K562 (cell line): ENCODE results near the gene PDZRN3. TPM values are rescaled to one million over a fixed set of nuclear protein-coding genes. Genes with fewer than 3 reads are reported as not detected.

Source experiments
- ATAC-seq: fragments of 200-7000 bp; cut with Tn5 transposase; 3 replicates; pipeline ENCODE4 v1.9.1; 2020; ENCODE audit warnings: moderate library complexity
- BruUV-seq: library from RNA; stranded (reverse); fragments of 400-500 nt; replicated peaks from 2 replicates; lab custom pipeline; 2021; lab: Mats Ljungman, UMichigan
- CTCF ChIA-PET: fragments of 300-600 bp; formaldehyde crosslinking; extraction: SDS; loops from one replicate; lab custom pipeline; 2021; ENCODE audit warnings: low intra/inter-chr PET ratio; lab: Yijun Ruan, JAX
- POLR2A ChIA-PET: fragments of 300-600, 350-650 bp; sonication (Branson Sonifier 250); formaldehyde crosslinking; extraction: SDS; loops from one replicate; lab custom pipeline; 2021; ENCODE audit warnings: antibody characterized with exemption, inconsistent platforms; lab: Yijun Ruan, JAX
- DNase-seq, 4 experiments: peaks; one replicate each; pipeline versions ENCODE4 v3.0.0 to v3.0.0-alpha.2; 2011 to 2018; ENCODE audit warnings: low spot score in 3 of 4, mixed read lengths in 3 of 4; ENCODE audit errors: extremely low read depth in 1 of 4
- FAIRE-seq: peaks from 2 replicates; lab custom pipeline; 2011; peaks lifted over from hg19 to GRCh38; lab: Jason Lieb, UNC
- H2AFZ ChIP-seq: 2 replicates; pipeline ENCODE4 v1.6.0; 2011; ENCODE audit warnings: low read depth, low read length, control low read depth, inconsistent platforms
- H3K27ac ChIP-seq: fragments of 200-600 bp; 3 replicates; pipeline ENCODE4 v1.8.0; 2011; ENCODE audit warnings: low read depth, mild to moderate bottlenecking, control low read depth, inconsistent platforms, low read length, moderate library complexity, mixed read lengths; ENCODE audit errors: extremely low read depth
- H3K27me3 ChIP-seq, 2 experiments: fragments of 300-600 bp in 1 of 2; 2 replicates in 1 of 2; 3 replicates in 1 of 2; pipeline versions ENCODE4 v1.6.0 to v1.8.0; 2011; ENCODE audit warnings: inconsistent platforms in 2 of 2, low read length in 2 of 2, mild to moderate bottlenecking in 1 of 2, mixed read lengths in 1 of 2, moderate library complexity in 1 of 2; ENCODE audit not compliant: control insufficient read depth in 2 of 2, insufficient read depth in 2 of 2
- H3K36me3 ChIP-seq: fragments of 300-600 bp; 3 replicates; pipeline ENCODE4 v1.8.0; 2011; ENCODE audit warnings: mild to moderate bottlenecking, low read length, inconsistent platforms; ENCODE audit not compliant: control insufficient read depth, insufficient read depth
- H3K4me1 ChIP-seq, 2 experiments: fragments of 200-600 bp in 1 of 2; replicated peaks in 1 of 2; 2 replicates in 1 of 2; 3 replicates in 1 of 2; pipeline versions ENCODE4 v1.5.1 to v1.8.0; 2011; ENCODE audit warnings: inconsistent platforms in 2 of 2, low read length in 2 of 2, mild to moderate bottlenecking in 1 of 2, mixed read lengths in 1 of 2, moderate library complexity in 1 of 2; ENCODE audit not compliant: control insufficient read depth in 2 of 2, insufficient read depth in 2 of 2
- H3K4me2 ChIP-seq: 2 replicates; pipeline ENCODE4 v1.6.1; 2011; ENCODE audit warnings: low read length, control low read depth, inconsistent platforms, mixed read lengths; ENCODE audit not compliant: insufficient read depth
- H3K4me3 ChIP-seq: fragments of 200-600 bp; sonication (generic), shearing (Covaris generic); 2 replicates; pipeline ENCODE4 v1.5.1; 2016; ENCODE audit warnings: control low read depth, inconsistent platforms
- H3K79me2 ChIP-seq: fragments of 200-600 bp; 3 replicates; pipeline ENCODE4 v1.8.0; 2011; ENCODE audit warnings: low read length, inconsistent platforms; ENCODE audit not compliant: control insufficient read depth, insufficient read depth
- H3K9ac ChIP-seq, 2 experiments: 2 replicates each; pipeline versions ENCODE4 v1.6.0 to v1.6.1; 2011; ENCODE audit warnings: low read depth in 2 of 2, low read length in 2 of 2, control low read depth in 1 of 2, inconsistent platforms in 1 of 2, mild to moderate bottlenecking in 1 of 2, mixed read lengths in 1 of 2; ENCODE audit not compliant: insufficient read depth in 1 of 2
- H3K9me1 ChIP-seq: one replicate; pipeline ENCODE4 v1.6.0; 2011; ENCODE audit warnings: inconsistent platforms, mild to moderate bottlenecking, low read length, moderate library complexity; ENCODE audit not compliant: control insufficient read depth, insufficient read depth
- H3K9me3 ChIP-seq: replicated peaks from 2 replicates; pipeline ENCODE4 v1.5.1; 2011; ENCODE audit warnings: low read depth, low read length, inconsistent platforms; ENCODE audit not compliant: control insufficient read depth, insufficient read depth
- H4K20me1 ChIP-seq: replicated peaks from 2 replicates; pipeline ENCODE4 v1.6.1; 2011; ENCODE audit warnings: low read length, inconsistent platforms, mixed read lengths; ENCODE audit not compliant: control insufficient read depth, insufficient read depth
- GATAD2B ChIP-seq: fragments of 450-650 bp; IDR thresholded peaks from 2 replicates; pipeline ENCODE4 v1.6.1; 2017; ENCODE audit warnings: mild to moderate bottlenecking, borderline replicate concordance
- KLF10 ChIP-seq: fragments of 250-450 bp; sonication (Bioruptor Pico); IDR thresholded peaks from 2 replicates; pipeline ENCODE4 v1.6.1; 2021; ENCODE audit warnings: matching md5 sums
- MTA1 ChIP-seq: fragments of 450-650 bp; IDR thresholded peaks from 2 replicates; pipeline ENCODE4 v1.6.1; 2017; ENCODE audit warnings: borderline replicate concordance
- POLR2H ChIP-seq: IDR thresholded peaks from 2 replicates; pipeline ENCODE4 v1.6.1; 2016; ENCODE audit warnings: missing genetic modification characterization, low read depth, mild to moderate bottlenecking, control low read depth, missing compliant biosample characterization, moderate library complexity
- UBTF ChIP-seq, 2 experiments: IDR thresholded peaks; 2 replicates each; pipeline ENCODE4 v1.6.1; 2012; ENCODE audit warnings: improper control_type of control experiment in 2 of 2, low read depth in 2 of 2, low read length in 2 of 2, borderline replicate concordance in 1 of 2
- ZFP1 ChIP-seq: fragments of 450-650 bp; formaldehyde crosslinking; IDR thresholded peaks from 2 replicates; pipeline ENCODE4 v1.4.0; 2020; ENCODE audit warnings: mild to moderate bottlenecking, mixed read lengths
- ZNF280A ChIP-seq: fragments of 450-650 bp; IDR thresholded peaks from 2 replicates; pipeline ENCODE4 v1.6.1; 2018; ENCODE audit warnings: mild to moderate bottlenecking, low read depth; ENCODE audit not compliant: partially characterized antibody
- ZNF444 ChIP-seq: fragments of 250-450 bp; sonication (Bioruptor Pico); IDR thresholded peaks from 2 replicates; pipeline ENCODE4 v1.4.0; 2020; ENCODE audit warnings: mild to moderate bottlenecking, moderate library complexity
- ZNF699 ChIP-seq: fragments of 250-450 bp; sonication (Bioruptor Pico); IDR thresholded peaks from 2 replicates; pipeline ENCODE4 v1.8.0; 2021; ENCODE audit warnings: mild to moderate bottlenecking, moderate library complexity; ENCODE audit not compliant: insufficient replicate concordance
- ZNF75A ChIP-seq: fragments of 450-650 bp; formaldehyde crosslinking; IDR thresholded peaks from 2 replicates; pipeline ENCODE4 v1.4.0; 2020; ENCODE audit warnings: mild to moderate bottlenecking
- ZNF785 ChIP-seq: fragments of 250-450 bp; sonication (Bioruptor Pico); IDR thresholded peaks from 2 replicates; pipeline ENCODE4 v1.4.0; 2020; ENCODE audit warnings: mild to moderate bottlenecking
- WGBS: fragments of 100-300 bp; shearing (Covaris generic); methylation state at CpG from one replicate; pipeline ENCODE4 v1.1.6; 2016; ENCODE audit warnings: low coverage, mixed read lengths; ENCODE audit not compliant: insufficient coverage; ENCODE audit errors: missing lambda C conversion rate; 5-methylcytosine and 5-hydroxymethylcytosine counted together
- in situ Hi-C: fragments of 300-500 bp; cut with MboI; formaldehyde crosslinking; loops from 4 replicates; pipeline ENCODE4 v1.15.0; 2018; ENCODE audit warnings: inconsistent platforms, mixed read lengths
- intact Hi-C: fragments of 100-400 bp; cut with micrococcal nuclease; formaldehyde crosslinking; loops from 2 replicates; pipeline ENCODE4 v1.14.2; 2022
- polyA plus RNA-seq, 8 experiments: library from polyadenylated mRNA; depleted of rRNA in 4 of 8; stranded (reverse) in 5 of 8; unstranded in 3 of 8; fragments of >200 nt; fragmentation: Nextera tagmentation in 2 of 8; fragmentation: Illumina TruSeq in 1 of 8; extraction: Ambion mirVana in 2 of 8; extraction: Trizol in 1 of 8; gene quantifications; 2 replicates each; pipeline versions ENCODE4 v1.2.1 to v1.2.3, GENCODE V29; 2011 to 2014; ENCODE audit warnings: inconsistent platforms in 1 of 8, missing spikeins in 1 of 8
- total RNA-seq, 7 experiments: library from RNA; depleted of rRNA in 6 of 7; stranded (reverse); fragments of >200 nt in 6 of 7; fragmentation: Illumina TruSeq in 2 of 7; extraction: Trizol in 2 of 7; gene quantifications; 2 replicates each; pipeline versions ENCODE4 v1.2.1 to v1.2.3, GENCODE V29; 2011 to 2021; ENCODE audit warnings: low replicate concordance in 1 of 7
- TF ChIP-seq, protein P1 (sequence below): fragments of 250-450 bp; sonication (Bioruptor Pico); IDR thresholded peaks from 2 replicates; pipeline ENCODE4 v1.4.0; 2020

The PDZRN3 gene
- total and polyA plus RNA-seq, 9 of the 15 experiments (the other 6 are each of a cell fraction or from before 2014, with no cell fraction given), result 0.16 TPM; not detected in 8

DNA sequence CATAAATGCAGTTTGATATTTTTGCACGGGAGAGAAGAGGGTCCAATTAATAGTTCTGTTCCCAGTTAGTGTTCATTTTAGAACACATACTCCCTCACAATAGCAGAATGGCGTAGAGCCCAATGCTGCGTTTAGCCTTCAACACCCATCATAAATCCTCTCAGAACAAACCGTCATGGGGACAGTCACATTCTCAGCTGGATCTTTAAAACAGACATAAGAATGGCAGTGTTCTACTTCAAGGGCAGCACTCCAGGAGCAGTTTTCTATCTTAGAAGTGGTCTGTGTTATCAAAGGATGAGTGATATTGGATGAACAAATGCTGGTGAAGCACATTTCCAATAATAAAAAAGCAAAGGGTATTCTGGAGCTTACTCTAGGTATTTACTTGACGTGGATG, 230.5 kb downstream of the PDZRN3 start (continued):
- TF ChIP-seq UBTF (IDR thresholded peaks at IDR 0.05; ENCODE audit: borderline replicate concordance in 1 of 2, low read depth in 2 of 2, low read length in 2 of 2) (no peak), ZFP1 (no peak), MTA1 (no peak), GATAD2B (no peak), POLR2H (no peak)

GRCh38 chr3:73393005-73393404, 231.7 kb downstream of the PDZRN3 start:
- FAIRE-seq, result no peak
- Histone ChIP-seq H3K9ac (no peak overlapping the region), H3K4me2 (no peak overlapping the region), H3K9me3 (no peaks in the 10 kb centered on the region), H3K27ac (no peak overlapping the region), H2AFZ (no peak overlapping the region), H3K27me3 (peaks cover 0 to 3% of the 10 kb centered on the region in 2 experiments; a peak in 1 of 5 replicates), H3K79me2 (no peaks in the 10 kb centered on the region), H3K9me1 (no peaks in the 10 kb centered on the region), H3K36me3 (no peaks in the 10 kb centered on the region), H3K4me1 (no peaks in the 10 kb centered on the region), H3K4me3 (no peak overlapping the region), H4K20me1 (no peaks in the 10 kb centered on the region)
- no peak for ATAC-seq
- WGBS, result 1% methylated on average over 9 of the region's 9 CpGs
- ChIA-PET CTCF (no interaction called here), POLR2A (no interaction called here)
- no peak for DNase-seq
- intact Hi-C loops (no loop called here), in situ Hi-C loops (no loop called here)
- no TSS peak for BruUV-seq
- TF ChIP-seq, protein P1, sequence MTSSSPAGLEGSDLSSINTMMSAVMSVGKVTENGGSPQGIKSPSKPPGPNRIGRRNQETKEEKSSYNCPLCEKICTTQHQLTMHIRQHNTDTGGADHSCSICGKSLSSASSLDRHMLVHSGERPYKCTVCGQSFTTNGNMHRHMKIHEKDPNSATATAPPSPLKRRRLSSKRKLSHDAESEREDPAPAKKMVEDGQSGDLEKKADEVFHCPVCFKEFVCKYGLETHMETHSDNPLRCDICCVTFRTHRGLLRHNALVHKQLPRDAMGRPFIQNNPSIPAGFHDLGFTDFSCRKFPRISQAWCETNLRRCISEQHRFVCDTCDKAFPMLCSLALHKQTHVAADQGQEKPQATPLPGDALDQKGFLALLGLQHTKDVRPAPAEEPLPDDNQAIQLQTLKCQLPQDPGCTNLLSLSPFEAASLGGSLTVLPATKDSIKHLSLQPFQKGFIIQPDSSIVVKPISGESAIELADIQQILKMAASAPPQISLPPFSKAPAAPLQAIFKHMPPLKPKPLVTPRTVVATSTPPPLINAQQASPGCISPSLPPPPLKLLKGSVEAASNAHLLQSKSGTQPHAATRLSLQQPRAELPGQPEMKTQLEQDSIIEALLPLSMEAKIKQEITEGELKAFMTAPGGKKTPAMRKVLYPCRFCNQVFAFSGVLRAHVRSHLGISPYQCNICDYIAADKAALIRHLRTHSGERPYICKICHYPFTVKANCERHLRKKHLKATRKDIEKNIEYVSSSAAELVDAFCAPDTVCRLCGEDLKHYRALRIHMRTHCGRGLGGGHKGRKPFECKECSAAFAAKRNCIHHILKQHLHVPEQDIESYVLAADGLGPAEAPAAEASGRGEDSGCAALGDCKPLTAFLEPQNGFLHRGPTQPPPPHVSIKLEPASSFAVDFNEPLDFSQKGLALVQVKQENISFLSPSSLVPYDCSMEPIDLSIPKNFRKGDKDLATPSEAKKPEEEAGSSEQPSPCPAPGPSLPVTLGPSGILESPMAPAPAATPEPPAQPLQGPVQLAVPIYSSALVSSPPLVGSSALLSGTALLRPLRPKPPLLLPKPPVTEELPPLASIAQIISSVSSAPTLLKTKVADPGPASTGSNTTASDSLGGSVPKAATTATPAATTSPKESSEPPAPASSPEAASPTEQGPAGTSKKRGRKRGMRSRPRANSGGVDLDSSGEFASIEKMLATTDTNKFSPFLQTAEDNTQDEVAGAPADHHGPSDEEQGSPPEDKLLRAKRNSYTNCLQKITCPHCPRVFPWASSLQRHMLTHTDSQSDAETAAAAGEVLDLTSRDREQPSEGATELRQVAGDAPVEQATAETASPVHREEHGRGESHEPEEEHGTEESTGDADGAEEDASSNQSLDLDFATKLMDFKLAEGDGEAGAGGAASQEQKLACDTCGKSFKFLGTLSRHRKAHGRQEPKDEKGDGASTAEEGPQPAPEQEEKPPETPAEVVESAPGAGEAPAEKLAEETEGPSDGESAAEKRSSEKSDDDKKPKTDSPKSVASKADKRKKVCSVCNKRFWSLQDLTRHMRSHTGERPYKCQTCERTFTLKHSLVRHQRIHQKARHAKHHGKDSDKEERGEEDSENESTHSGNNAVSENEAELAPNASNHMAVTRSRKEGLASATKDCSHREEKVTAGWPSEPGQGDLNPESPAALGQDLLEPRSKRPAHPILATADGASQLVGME, result no peak
- TF ChIP-seq ZNF444 (no peak), KLF10 (no peak), ZNF785 (CRISPR knock-in tag) (no peak), ZNF280A (no peak), ZNF699 (CRISPR knock-in tag) (no peak), ZNF75A (CRISPR knock-in tag) (no peak)
